Osteoblast (primary cell): ENCODE data around the gene ZSCAN4. TPM values are rescaled to one million over a fixed set of nuclear protein-coding genes. Genes with fewer than 3 reads are reported as not detected.

ENCODE experiments used
- DNase-seq: peaks from one replicate; pipeline ENCODE4 v3.0.0; 2011; ENCODE audit warnings: low spot score, mixed read lengths; ENCODE audit not compliant: insufficient read length; ENCODE audit errors: missing footprints
- H2AFZ ChIP-seq: 2 replicates; pipeline ENCODE4 v1.6.0; 2011; ENCODE audit warnings: mild to moderate bottlenecking, low read length
- H3K27ac ChIP-seq: 2 replicates; pipeline ENCODE4 v1.5.1; 2011; ENCODE audit warnings: mild to moderate bottlenecking, low read depth, low read length, moderate library complexity
- H3K27me3 ChIP-seq: 2 replicates; pipeline ENCODE4 v1.6.0; 2012; ENCODE audit warnings: mild to moderate bottlenecking, control low read depth, inconsistent platforms, low read length, moderate library complexity; ENCODE audit not compliant: insufficient read depth
- H3K36me3 ChIP-seq: 2 replicates; pipeline ENCODE4 v1.5.1; 2011; ENCODE audit warnings: mild to moderate bottlenecking, low read length, control low read depth, moderate library complexity; ENCODE audit not compliant: insufficient read depth
- H3K4me1 ChIP-seq: 2 replicates; pipeline ENCODE4 v1.5.1; 2011; ENCODE audit warnings: mild to moderate bottlenecking, low read length, control low read depth, moderate library complexity; ENCODE audit not compliant: insufficient read depth
- H3K4me2 ChIP-seq: 2 replicates; pipeline ENCODE4 v1.6.0; 2011; ENCODE audit warnings: mild to moderate bottlenecking, low read length; ENCODE audit not compliant: insufficient read depth
- H3K4me3 ChIP-seq: fragments of 200-600 bp; sonication (generic); 3 replicates; pipeline ENCODE4 v1.5.1; 2012; ENCODE audit warnings: mild to moderate bottlenecking, low read length, inconsistent platforms; ENCODE audit not compliant: insufficient read depth
- H3K79me2 ChIP-seq: 2 replicates; pipeline ENCODE4 v1.6.0; 2012; ENCODE audit warnings: mild to moderate bottlenecking, low read length, control low read depth, inconsistent platforms; ENCODE audit not compliant: insufficient read depth
- H3K9me3 ChIP-seq: 2 replicates; pipeline ENCODE4 v1.5.1; 2011; ENCODE audit warnings: low read depth, low read length, control low read depth
- H4K20me1 ChIP-seq: 2 replicates; pipeline ENCODE4 v1.6.0; 2012; ENCODE audit warnings: mild to moderate bottlenecking, low read length, control low read depth; ENCODE audit not compliant: insufficient read depth
- total RNA-seq: library from RNA; depleted of rRNA; stranded (reverse); fragments of >200 nt; gene quantifications from 2 replicates; pipeline ENCODE4 v1.2.3, GENCODE V29; 2012
- TF ChIP-seq, protein P1 (sequence below): IDR thresholded peaks from 2 replicates; pipeline ENCODE4 v1.5.1; 2011; ENCODE audit warnings: mild to moderate bottlenecking, low read depth, low read length, moderate library complexity; ENCODE audit errors: extremely low read depth

The ZSCAN4 gene
- total RNA-seq, 1 donor = 0.36 TPM

DNA sequence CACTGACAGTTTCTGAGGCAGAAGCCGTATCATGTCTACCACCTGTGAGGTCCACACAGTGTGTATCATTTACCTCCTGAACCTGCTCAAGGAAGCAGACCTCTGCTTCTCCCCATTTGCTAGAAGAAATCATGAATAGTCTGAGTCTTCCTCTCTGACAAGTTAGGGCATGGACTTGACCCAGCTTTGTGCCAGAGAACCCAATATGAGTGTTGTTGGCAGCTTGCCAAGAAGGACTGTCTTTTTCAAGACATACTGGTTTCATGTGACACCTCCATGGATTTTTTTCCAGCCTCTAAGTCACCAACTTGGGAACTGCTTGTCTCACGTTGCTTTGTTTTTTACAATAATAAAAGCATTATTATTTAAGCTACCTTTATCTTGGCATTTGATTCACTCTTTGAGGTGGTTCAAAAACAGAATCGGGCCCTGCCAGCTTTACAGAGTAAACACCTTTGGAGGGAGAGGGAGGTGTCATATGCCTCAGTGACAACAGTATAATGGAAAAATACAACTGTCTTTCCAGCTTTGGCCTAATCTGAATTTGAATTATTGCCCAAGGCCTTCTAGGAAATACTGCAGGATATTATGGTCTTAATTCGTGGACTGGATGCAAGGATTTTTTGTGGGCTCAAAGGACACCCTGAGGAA is 26.2 kb upstream of the ZSCAN4 start:
- H3K4me2 ChIP-seq = no peak overlapping the region
- no peak overlapping the region for H3K27ac ChIP-seq
- TF ChIP-seq, protein P1, sequence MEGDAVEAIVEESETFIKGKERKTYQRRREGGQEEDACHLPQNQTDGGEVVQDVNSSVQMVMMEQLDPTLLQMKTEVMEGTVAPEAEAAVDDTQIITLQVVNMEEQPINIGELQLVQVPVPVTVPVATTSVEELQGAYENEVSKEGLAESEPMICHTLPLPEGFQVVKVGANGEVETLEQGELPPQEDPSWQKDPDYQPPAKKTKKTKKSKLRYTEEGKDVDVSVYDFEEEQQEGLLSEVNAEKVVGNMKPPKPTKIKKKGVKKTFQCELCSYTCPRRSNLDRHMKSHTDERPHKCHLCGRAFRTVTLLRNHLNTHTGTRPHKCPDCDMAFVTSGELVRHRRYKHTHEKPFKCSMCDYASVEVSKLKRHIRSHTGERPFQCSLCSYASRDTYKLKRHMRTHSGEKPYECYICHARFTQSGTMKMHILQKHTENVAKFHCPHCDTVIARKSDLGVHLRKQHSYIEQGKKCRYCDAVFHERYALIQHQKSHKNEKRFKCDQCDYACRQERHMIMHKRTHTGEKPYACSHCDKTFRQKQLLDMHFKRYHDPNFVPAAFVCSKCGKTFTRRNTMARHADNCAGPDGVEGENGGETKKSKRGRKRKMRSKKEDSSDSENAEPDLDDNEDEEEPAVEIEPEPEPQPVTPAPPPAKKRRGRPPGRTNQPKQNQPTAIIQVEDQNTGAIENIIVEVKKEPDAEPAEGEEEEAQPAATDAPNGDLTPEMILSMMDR = no peak
- no peaks in the 10 kb centered on the region for H4K20me1 ChIP-seq
- H3K79me2 ChIP-seq = peaks cover 1% of the 10 kb centered on the region
- H3K4me1 ChIP-seq = no peaks in the 10 kb centered on the region
- peaks cover 33% of the 10 kb centered on the region for H3K9me3 ChIP-seq
- H3K27me3 ChIP-seq = no peaks in the 10 kb centered on the region
- H2AFZ ChIP-seq = no peak overlapping the region
- peaks cover 46% of the 10 kb centered on the region for H3K36me3 ChIP-seq
- DNase-seq = no peak
- no peak overlapping the region for H3K4me3 ChIP-seq

DNA sequence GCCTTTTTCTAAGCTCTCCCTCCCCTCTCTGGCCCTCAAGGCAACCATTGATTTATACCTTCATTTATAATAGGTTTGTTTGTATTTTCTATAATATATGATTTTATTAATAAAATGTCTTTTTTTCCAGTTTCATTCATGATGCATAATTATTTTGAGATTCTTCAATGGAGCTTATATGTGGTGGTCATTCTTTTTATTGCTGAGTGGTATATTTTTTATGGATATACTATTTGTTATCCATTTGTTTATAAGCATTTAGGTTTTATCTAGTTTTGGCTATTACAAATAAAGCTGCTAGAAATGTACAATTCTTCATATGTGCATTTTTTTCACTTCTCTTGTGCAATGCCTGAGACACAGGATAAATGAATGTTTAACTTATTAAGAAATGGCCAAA is 25.0 kb upstream of the ZSCAN4 start:
- no peak overlapping the region for H3K4me2 ChIP-seq
- H3K9me3 ChIP-seq = peaks cover 30% of the 10 kb centered on the region
- H3K79me2 ChIP-seq = no peaks in the 10 kb centered on the region
- H3K27ac ChIP-seq = no peak overlapping the region
- H3K36me3 ChIP-seq = peaks cover 42% of the 10 kb centered on the region
- no peak for DNase-seq
- no peak overlapping the region for H3K4me3 ChIP-seq
- H3K4me1 ChIP-seq = no peaks in the 10 kb centered on the region
- no peaks in the 10 kb centered on the region for H4K20me1 ChIP-seq
- H2AFZ ChIP-seq = no peak overlapping the region
- TF ChIP-seq, protein P1 = no peak
- H3K27me3 ChIP-seq = no peaks in the 10 kb centered on the region

DNA sequence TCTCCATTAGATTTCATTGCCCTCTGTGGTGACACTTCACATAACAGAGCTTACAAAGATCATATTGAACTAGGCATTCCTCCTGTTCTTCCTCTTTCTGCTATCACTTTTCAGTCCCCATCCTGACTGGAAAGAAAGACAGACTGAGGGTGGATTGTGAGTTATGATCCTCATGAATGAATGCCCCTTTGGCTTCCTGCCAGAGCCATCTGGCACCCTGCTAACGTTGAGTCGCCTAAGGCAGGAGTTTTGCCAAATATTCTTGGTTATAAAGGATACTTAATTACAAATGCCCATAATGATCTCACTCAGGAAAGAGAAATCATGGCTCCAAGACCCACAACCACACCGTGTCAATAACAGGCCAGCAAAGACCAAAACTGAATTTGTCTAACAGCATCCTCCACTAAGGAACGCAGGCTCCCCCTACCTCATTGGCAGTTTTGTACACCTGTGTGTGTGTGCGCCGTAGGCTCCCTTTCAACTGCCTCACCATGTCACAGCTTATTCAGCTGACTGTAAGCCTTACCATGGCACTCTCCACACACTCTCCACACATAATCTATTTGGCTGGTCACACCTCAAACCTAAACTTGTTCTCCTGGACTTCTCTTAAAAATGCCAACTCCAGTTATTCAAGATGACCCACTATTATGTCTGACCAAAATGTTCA is 20.3 kb upstream of the ZSCAN4 start:
- Histone ChIP-seq H3K27me3 (no peaks in the 10 kb centered on the region), H3K4me2 (no peak overlapping the region), H2AFZ (no peak overlapping the region), H3K9me3 (no peaks in the 10 kb centered on the region), H3K36me3 (no peaks in the 10 kb centered on the region), H3K4me3 (no peak overlapping the region), H4K20me1 (no peaks in the 10 kb centered on the region), H3K27ac (no peak overlapping the region), H3K79me2 (no peaks in the 10 kb centered on the region), H3K4me1 (no peaks in the 10 kb centered on the region)
- TF ChIP-seq, protein P1 = no peak
- DNase-seq = no peak

DNA sequence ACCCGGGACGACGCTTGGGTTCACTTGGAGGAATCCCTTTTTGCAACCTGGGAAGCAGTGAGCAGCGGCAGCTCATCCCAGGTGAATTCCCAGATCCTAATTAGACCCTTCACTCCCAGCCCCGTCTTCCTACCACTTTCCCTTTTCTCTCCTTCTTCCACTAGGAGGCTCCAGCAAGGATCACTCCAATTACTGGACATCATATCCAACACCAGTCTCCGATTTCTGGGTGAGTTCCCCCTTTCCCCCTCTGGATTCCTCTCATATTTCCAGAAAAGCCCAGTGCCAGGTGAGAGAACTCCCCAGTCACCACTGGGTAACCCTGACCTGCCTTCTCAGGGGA is 17.1 kb upstream of the ZSCAN4 start:
- H3K9me3 ChIP-seq = no peaks in the 10 kb centered on the region
- no peaks in the 10 kb centered on the region for H3K4me1 ChIP-seq
- H3K4me3 ChIP-seq = no peak overlapping the region
- no peaks in the 10 kb centered on the region for H4K20me1 ChIP-seq
- H3K27ac ChIP-seq = no peak overlapping the region
- H3K36me3 ChIP-seq = no peaks in the 10 kb centered on the region
- TF ChIP-seq, protein P1 = no peak
- H3K4me2 ChIP-seq = no peak overlapping the region
- no peaks in the 10 kb centered on the region for H3K27me3 ChIP-seq
- no peak overlapping the region for H2AFZ ChIP-seq
- DNase-seq = no peak
- H3K79me2 ChIP-seq = no peaks in the 10 kb centered on the region
